Naive thymus-derived CD4-positive, alpha-beta T cell (primary cell): ENCODE results near the gene POU3F2. TPM values are rescaled to one million over a fixed set of nuclear protein-coding genes. Genes with fewer than 3 reads are reported as not detected.

ENCODE experiments used
- ATAC-seq: fragments of 150-1000 bp; cut with Tn5 transposase; 2 replicates; pipeline ENCODE4 v1.10.0; 2021; ENCODE audit warnings: mild to moderate bottlenecking, moderate library complexity
- CTCF ChIA-PET: fragments of 350-600 bp; sonication (Branson Sonifier 250); formaldehyde crosslinking; loops from one replicate; lab custom pipeline; 2021; ENCODE audit warnings: antibody characterized with exemption; lab: Charles Lee
- POLR2A ChIA-PET: fragments of 350-600 bp; sonication (Branson Sonifier 250); formaldehyde crosslinking; loops from one replicate; lab custom pipeline; 2021; ENCODE audit warnings: antibody characterized with exemption, inconsistent platforms; lab: Charles Lee
- DNase-seq, 9 donors: peaks; one replicate each; pipeline versions ENCODE4 v3.0.0 to v3.0.0-alpha.2; 2020 to 2022; ENCODE audit warnings: mixed read lengths in 1 of 9
- H3K27ac ChIP-seq: one replicate; pipeline ENCODE4 v1.7.0; 2013; ENCODE audit warnings: mild to moderate bottlenecking, low read depth, low read length, moderate library complexity
- H3K27me3 ChIP-seq, 2 donors: one replicate each; pipeline ENCODE4 v1.7.0; 2013; ENCODE audit warnings: low read length in 2 of 2, mild to moderate bottlenecking in 2 of 2, moderate library complexity in 2 of 2; ENCODE audit not compliant: control insufficient read depth in 2 of 2, insufficient read depth in 2 of 2
- H3K36me3 ChIP-seq, 3 experiments: 1 replicate in 2 of 3; 2 replicates in 1 of 3; pipeline ENCODE4 v1.7.0; 2013; ENCODE audit warnings: low read length in 3 of 3, mild to moderate bottlenecking in 3 of 3, moderate library complexity in 1 of 3; ENCODE audit not compliant: insufficient read depth in 3 of 3, control insufficient read depth in 2 of 3
- H3K4me1 ChIP-seq, 2 donors: one replicate each; pipeline ENCODE4 v1.7.0; 2013; ENCODE audit warnings: low read length in 2 of 2, mild to moderate bottlenecking in 2 of 2, moderate library complexity in 1 of 2; ENCODE audit not compliant: control insufficient read depth in 2 of 2, insufficient read depth in 2 of 2
- H3K4me3 ChIP-seq: 2 replicates; pipeline ENCODE4 v1.7.0; 2013; ENCODE audit warnings: mild to moderate bottlenecking, low read length
- H3K9me3 ChIP-seq, 3 experiments: 1 replicate in 2 of 3; 2 replicates in 1 of 3; pipeline ENCODE4 v1.7.0; 2013; ENCODE audit warnings: low read length in 3 of 3; ENCODE audit not compliant: control insufficient read depth in 2 of 3
- H3K27ac Mint-ChIP-seq, 9 donors: one replicate each; pipeline ENCODE4 v1.8.0; 2020 to 2022; ENCODE audit warnings: mixed read lengths in 9 of 9, mild to moderate bottlenecking in 8 of 9, moderate library complexity in 5 of 9, inconsistent platforms in 2 of 9
- H3K27me3 Mint-ChIP-seq, 5 donors: one replicate each; pipeline ENCODE4 v1.8.0; 2021 to 2022; ENCODE audit warnings: mixed read lengths in 5 of 5, mild to moderate bottlenecking in 1 of 5
- H3K36me3 Mint-ChIP-seq, 5 donors: one replicate each; pipeline ENCODE4 v1.8.0; 2020 to 2022; ENCODE audit warnings: mixed read lengths in 5 of 5, mild to moderate bottlenecking in 3 of 5, inconsistent platforms in 1 of 5
- H3K4me1 Mint-ChIP-seq, 7 donors: one replicate each; pipeline ENCODE4 v1.8.0; 2020 to 2022; ENCODE audit warnings: mixed read lengths in 7 of 7, mild to moderate bottlenecking in 3 of 7, inconsistent platforms in 1 of 7
- H3K4me3 Mint-ChIP-seq, 10 donors: one replicate each; pipeline ENCODE4 v1.8.0; 2020 to 2022; ENCODE audit warnings: mild to moderate bottlenecking in 10 of 10, mixed read lengths in 10 of 10, moderate library complexity in 6 of 10, inconsistent platforms in 2 of 10
- H3K9me3 Mint-ChIP-seq, 11 donors: one replicate each; pipeline ENCODE4 v1.8.0; 2020 to 2022; ENCODE audit warnings: mixed read lengths in 11 of 11, mild to moderate bottlenecking in 4 of 11, inconsistent platforms in 1 of 11, moderate library complexity in 1 of 11
- intact Hi-C, 2 donors: fragments of 100-400 bp; cut with micrococcal nuclease; formaldehyde crosslinking; loops; one replicate each; pipeline ENCODE4 v1.15.1; 2023
- polyA plus RNA-seq, 2 donors: library from polyadenylated mRNA; unstranded; fragments of 300-500 nt; fragmentation: Illumina TruSeq; gene quantifications; one replicate each; pipeline ENCODE4 v1.2.3, GENCODE V29; 2021
- total RNA-seq, 6 experiments: library from RNA in 5 of 6; stranded (reverse) in 5 of 6; gene quantifications; 1 replicate in 5 of 6; 2 replicates in 1 of 6; pipeline ENCODE4 v1.2.3 and lab custom pipeline; 2021 to 2026

The POU3F2 gene
- total and polyA plus RNA-seq, 7 experiments from 2014 or later, result not detected

- intact Hi-C loops, result loop anchor here in 1 of 2 donors (2.0 to 5.0 kb wide), 4 partner anchors 81 to 1781 kb away; partner anchors contain the start of gene FBXL4
- Mint-ChIP-seq H3K36me3 (peaks cover 0 to 23% (median 5%) of the 10 kb centered on the region in 5 donors), H3K27ac (no peak overlapping the region), H3K4me3 (peak overlapping the region in 3 of 10 donors; percentile 17 to 19 (median 18)), H3K9me3 (peaks cover 0 to 1% (median 0%) of the 10 kb centered on the region in 11 donors), H3K4me1 (peaks cover 12 to 40% (median 24%) of the 10 kb centered on the region in 7 donors), H3K27me3 (peaks cover 56 to 82% (median 76%) of the 10 kb centered on the region in 5 donors)
- Histone ChIP-seq H3K9me3 (no peaks in the 10 kb centered on the region), H3K4me3 (no peak overlapping the region), H3K36me3 (no peaks in the 10 kb centered on the region), H3K4me1 (peaks cover 3 to 28% of the 10 kb centered on the region in 2 donors), H3K27ac (no peak overlapping the region), H3K27me3 (peaks cover 11 to 40% of the 10 kb centered on the region in 2 donors)
- POLR2A ChIA-PET, result no interaction called here
- CTCF ChIA-PET, result no interaction called here
- no peak for DNase-seq
- ATAC-seq, result peak; percentile 10
These were observed 13.6 kb downstream of the POU3F2 start for GRCh38 chr6:98847779-98848538.

- H3K9me3 ChIP-seq, result no peaks in the 10 kb centered on the region
- ChIA-PET CTCF (no interaction called here), POLR2A (no interaction called here)
- intact Hi-C loops, result loop anchor here in 1 of 2 donors (2.0 to 5.0 kb wide), 4 partner anchors 81 to 1781 kb away; partner anchors contain the start of gene FBXL4
- Mint-ChIP-seq H3K4me1 (peaks cover 12 to 32% (median 20%) of the 10 kb centered on the region in 7 donors), H3K27ac (no peak overlapping the region), H3K9me3 (peaks cover 0 to 1% (median 0%) of the 10 kb centered on the region in 11 donors), H3K4me3 (no peak overlapping the region), H3K27me3 (peaks cover 54 to 74% (median 69%) of the 10 kb centered on the region in 5 donors), H3K36me3 (peaks cover 0 to 23% (median 5%) of the 10 kb centered on the region in 5 donors)
- peaks cover 11 to 40% of the 10 kb centered on the region in 2 donors for H3K27me3 ChIP-seq
- peaks cover 3 to 22% of the 10 kb centered on the region in 2 donors for H3K4me1 ChIP-seq
- no peak for DNase-seq
- no peak for ATAC-seq
- no peak overlapping the region for H3K27ac ChIP-seq
- H3K4me3 ChIP-seq, result no peak overlapping the region
- H3K36me3 ChIP-seq, result no peaks in the 10 kb centered on the region
These were observed 14.3 kb downstream of the POU3F2 start for GRCh38 chr6:98848539-98849242.

GRCh38 chr6:98864497-98864896, 30.1 kb downstream of the POU3F2 start:
- no peaks in the 10 kb centered on the region for H3K27me3 ChIP-seq
- peaks cover 0 to 4% (median 0%) of the 10 kb centered on the region in 11 donors for H3K9me3 Mint-ChIP-seq
- ChIA-PET POLR2A (no interaction called here), CTCF (no interaction called here)
- H3K9me3 ChIP-seq, result no peaks in the 10 kb centered on the region
- peaks cover 0 to 6% (median 0%) of the 10 kb centered on the region in 7 donors for H3K4me1 Mint-ChIP-seq
- no peak overlapping the region for H3K4me3 ChIP-seq
- H3K4me3 Mint-ChIP-seq, result no peak overlapping the region
- no peak overlapping the region for H3K27ac ChIP-seq
- DNase-seq (no peak), ATAC-seq (no peak)
- H3K27ac Mint-ChIP-seq, result no peak overlapping the region
- peaks cover 3 to 28% (median 13%) of the 10 kb centered on the region in 5 donors for H3K36me3 Mint-ChIP-seq
- no peaks in the 10 kb centered on the region for H3K36me3 ChIP-seq
- no peaks in the 10 kb centered on the region for H3K4me1 ChIP-seq
- intact Hi-C loops, result no loop called here
- no peaks in the 10 kb centered on the region for H3K27me3 Mint-ChIP-seq

GRCh38 chr6:98871057-98871456, 36.7 kb downstream of the POU3F2 start:
- Histone ChIP-seq H3K4me1 (no peaks in the 10 kb centered on the region), H3K9me3 (no peaks in the 10 kb centered on the region), H3K27ac (no peak overlapping the region), H3K36me3 (peaks cover 0 to 10% (median 0%) of the 10 kb centered on the region in 3 experiments), H3K4me3 (no peak overlapping the region), H3K27me3 (no peaks in the 10 kb centered on the region)
- ATAC-seq, result no peak
- Mint-ChIP-seq H3K4me3 (no peak overlapping the region), H3K9me3 (peaks cover 0 to 4% (median 0%) of the 10 kb centered on the region in 11 donors), H3K36me3 (peaks cover 8 to 46% (median 41%) of the 10 kb centered on the region in 5 donors), H3K27ac (no peak overlapping the region), H3K27me3 (no peaks in the 10 kb centered on the region), H3K4me1 (no peaks in the 10 kb centered on the region)
- CTCF ChIA-PET, result no interaction called here
- POLR2A ChIA-PET, result no interaction called here
- intact Hi-C loops, result no loop called here
- DNase-seq, result no peak

GRCh38 chr6:98871821-98872220, 37.4 kb downstream of the POU3F2 start:
- no peaks in the 10 kb centered on the region for H3K27me3 Mint-ChIP-seq
- ChIA-PET POLR2A (no interaction called here), CTCF (no interaction called here)
- peaks cover 11 to 48% (median 42%) of the 10 kb centered on the region in 5 donors for H3K36me3 Mint-ChIP-seq
- peaks cover 0 to 2% (median 0%) of the 10 kb centered on the region in 11 donors for H3K9me3 Mint-ChIP-seq
- Histone ChIP-seq H3K36me3 (peaks cover 0 to 16% (median 0%) of the 10 kb centered on the region in 3 experiments), H3K4me1 (no peaks in the 10 kb centered on the region), H3K27me3 (no peaks in the 10 kb centered on the region), H3K9me3 (no peaks in the 10 kb centered on the region), H3K27ac (no peak overlapping the region), H3K4me3 (no peak overlapping the region)
- no peak for ATAC-seq
- DNase-seq, result no peak
- no peak overlapping the region for H3K27ac Mint-ChIP-seq
- no peaks in the 10 kb centered on the region for H3K4me1 Mint-ChIP-seq
- intact Hi-C loops, result no loop called here
- no peak overlapping the region for H3K4me3 Mint-ChIP-seq

GRCh38 chr6:98875375-98875774, 41.0 kb downstream of the POU3F2 start:
- Histone ChIP-seq H3K4me1 (no peaks in the 10 kb centered on the region), H3K4me3 (no peak overlapping the region), H3K27me3 (no peaks in the 10 kb centered on the region), H3K36me3 (peaks cover 0 to 16% (median 0%) of the 10 kb centered on the region in 3 experiments), H3K27ac (no peak overlapping the region), H3K9me3 (no peaks in the 10 kb centered on the region)
- ChIA-PET POLR2A (no interaction called here), CTCF (no interaction called here)
- H3K27ac Mint-ChIP-seq, result no peak overlapping the region
- H3K27me3 Mint-ChIP-seq, result no peaks in the 10 kb centered on the region
- no peak overlapping the region for H3K4me3 Mint-ChIP-seq
- intact Hi-C loops, result no loop called here
- no peak for ATAC-seq
- H3K4me1 Mint-ChIP-seq, result peaks cover 0 to 3% (median 0%) of the 10 kb centered on the region in 7 donors
- H3K9me3 Mint-ChIP-seq, result no peaks in the 10 kb centered on the region
- no peak for DNase-seq
- H3K36me3 Mint-ChIP-seq, result peaks cover 13 to 57% (median 42%) of the 10 kb centered on the region in 5 donors
